Endothelial cell of umbilical vein (primary cell): ENCODE data around the gene NKX3-2. TPM values are rescaled to one million over a fixed set of nuclear protein-coding genes. Genes with fewer than 3 reads are reported as not detected.

Experiments used
- BruUV-seq: library from RNA; stranded (reverse); fragments of 400-500 nt; replicated peaks from 2 replicates; lab custom pipeline; 2021; lab: Mats Ljungman, UMichigan
- CTCF ChIA-PET: fragments of 300-600, 350-600 bp; sonication (Branson Sonifier 250); formaldehyde crosslinking; loops from one replicate; lab custom pipeline; 2021; ENCODE audit warnings: antibody characterized with exemption, inconsistent platforms; lab: Charles Lee
- POLR2A ChIA-PET: fragments of 300-600, 350-600 bp; sonication (Branson Sonifier 250); formaldehyde crosslinking; loops from one replicate; lab custom pipeline; 2021; ENCODE audit warnings: antibody characterized with exemption, inconsistent platforms; lab: Charles Lee
- DNase-seq: peaks from one replicate; pipeline ENCODE4 v3.0.0-alpha.2; 2011; ENCODE audit warnings: low read depth, low spot score
- FAIRE-seq: peaks from 2 replicates; lab custom pipeline; 2011; peaks lifted over from hg19 to GRCh38; lab: Jason Lieb, UNC
- H2AFZ ChIP-seq: 2 replicates; pipeline ENCODE4 v1.6.0; 2012; ENCODE audit warnings: low read depth, low read length, control low read depth, inconsistent platforms
- H3K27ac ChIP-seq: 2 replicates; pipeline ENCODE4 v1.5.1; 2011; ENCODE audit warnings: low read depth, mild to moderate bottlenecking, control low read depth, low read length, moderate library complexity; ENCODE audit not compliant: insufficient read depth
- H3K27me3 ChIP-seq, 2 experiments: 2 replicates each; pipeline versions ENCODE4 v1.6.0 to v1.6.1; 2011; ENCODE audit warnings: low read length in 2 of 2, mixed read lengths in 1 of 2; ENCODE audit not compliant: control insufficient read depth in 2 of 2, insufficient read depth in 2 of 2
- H3K36me3 ChIP-seq, 2 experiments: 2 replicates in 1 of 2; 3 replicates in 1 of 2; pipeline ENCODE4 v1.5.1; 2011; ENCODE audit warnings: low read length in 2 of 2, mild to moderate bottlenecking in 1 of 2, moderate library complexity in 1 of 2; ENCODE audit not compliant: control insufficient read depth in 2 of 2, insufficient read depth in 2 of 2; ENCODE audit errors: extremely low read depth in 1 of 2
- H3K4me1 ChIP-seq: 3 replicates; pipeline ENCODE4 v1.5.1; 2011; ENCODE audit warnings: mild to moderate bottlenecking, low read length; ENCODE audit not compliant: control insufficient read depth, insufficient read depth; ENCODE audit errors: extremely low read depth
- H3K4me2 ChIP-seq: 2 replicates; pipeline ENCODE4 v1.6.1; 2011; ENCODE audit warnings: low read length, control low read depth, mixed read lengths; ENCODE audit not compliant: insufficient read depth
- H3K4me3 ChIP-seq, 3 experiments: fragments of 200-600 bp in 1 of 3; sonication (generic), shearing (Covaris generic) in 1 of 3; replicated peaks in 1 of 3; 2 replicates each; pipeline ENCODE4 v1.5.1; 2011 to 2016; ENCODE audit warnings: control low read depth in 3 of 3, low read length in 3 of 3, mild to moderate bottlenecking in 2 of 3, inconsistent platforms in 1 of 3, low read depth in 1 of 3, moderate library complexity in 1 of 3; ENCODE audit not compliant: insufficient read depth in 1 of 3
- H3K79me2 ChIP-seq: 2 replicates; pipeline ENCODE4 v1.6.0; 2012; ENCODE audit warnings: low read length, inconsistent platforms; ENCODE audit not compliant: control insufficient read depth, insufficient read depth
- H3K9ac ChIP-seq: replicated peaks from 2 replicates; pipeline ENCODE3; 2011; ENCODE audit warnings: low read length, control low read depth; ENCODE audit not compliant: insufficient read depth; ENCODE audit errors: extremely low read depth
- H3K9me1 ChIP-seq: replicated peaks from 3 replicates; pipeline ENCODE4 v1.6.0; 2011; ENCODE audit warnings: mild to moderate bottlenecking, low read length; ENCODE audit not compliant: control insufficient read depth, insufficient read depth; ENCODE audit errors: extremely low read depth
- H3K9me3 ChIP-seq: replicated peaks from 2 replicates; pipeline ENCODE4 v1.5.1; 2012; ENCODE audit warnings: low read length, inconsistent platforms; ENCODE audit not compliant: control insufficient read depth, insufficient read depth
- H4K20me1 ChIP-seq: replicated peaks from 2 replicates; pipeline ENCODE3; 2011; ENCODE audit warnings: mild to moderate bottlenecking, low read length; ENCODE audit not compliant: control insufficient read depth, insufficient read depth; ENCODE audit errors: extremely low read depth
- CTCF ChIP-seq, 2 donors: IDR thresholded peaks; 1 replicate in 1 of 2; 2 replicates in 1 of 2; pipeline ENCODE4 v1.5.1; 2011; ENCODE audit warnings: low read length in 2 of 2, mild to moderate bottlenecking in 2 of 2, moderate library complexity in 2 of 2, control low read depth in 1 of 2, inconsistent platforms in 1 of 2, low read depth in 1 of 2; ENCODE audit not compliant: insufficient read depth in 1 of 2; ENCODE audit errors: extremely low read depth in 1 of 2
- EZH2 ChIP-seq: IDR thresholded peaks from 2 replicates; pipeline ENCODE4 v1.6.1; 2012; ENCODE audit warnings: borderline replicate concordance, low read depth, mild to moderate bottlenecking, moderate library complexity, low read length, inconsistent platforms; ENCODE audit not compliant: severe bottlenecking
- FOS ChIP-seq: IDR thresholded peaks from 2 replicates; pipeline ENCODE4 v1.6.1; 2011; ENCODE audit warnings: mild to moderate bottlenecking, low read length, moderate library complexity, borderline replicate concordance; ENCODE audit not compliant: insufficient read depth
- GATA2 ChIP-seq: IDR thresholded peaks from 2 replicates; pipeline ENCODE4 v1.7.0; 2011; ENCODE audit warnings: low read depth, mild to moderate bottlenecking, moderate library complexity, mixed read lengths, low read length; ENCODE audit not compliant: insufficient read length, insufficient read depth
- JUN ChIP-seq: IDR thresholded peaks from 2 replicates; pipeline ENCODE4 v1.6.1; 2011; ENCODE audit warnings: borderline replicate concordance, low read depth; ENCODE audit not compliant: insufficient read length, insufficient read depth
- MAX ChIP-seq: IDR thresholded peaks from 2 replicates; pipeline ENCODE4 v1.6.1; 2011; ENCODE audit not compliant: insufficient read depth, insufficient read length
- MYC ChIP-seq: IDR thresholded peaks from one replicate; pipeline ENCODE4 v1.6.1; 2011; ENCODE audit warnings: mild to moderate bottlenecking, low read depth, low read length
- POLR2A ChIP-seq: IDR thresholded peaks from 2 replicates; pipeline ENCODE4 v1.6.1; 2012; ENCODE audit warnings: low read depth, mild to moderate bottlenecking, control low read depth, low read length
- POLR2AphosphoS5 ChIP-seq: IDR thresholded peaks from 2 replicates; pipeline ENCODE4 v1.6.1; 2012; ENCODE audit warnings: low read depth, mild to moderate bottlenecking, control low read depth, low read length, moderate library complexity; ENCODE audit not compliant: insufficient read depth
- dilution Hi-C: fragments of 300-500 bp; cut with MboI; formaldehyde crosslinking; loops from one replicate; pipeline ENCODE4 v1.15.0; 2019; ENCODE audit warnings: low sequenced_read_pairs; ENCODE audit not compliant: extremely low pct_ligation_motif_present
- intact Hi-C: fragments of 100-400 bp; cut with micrococcal nuclease; formaldehyde crosslinking; loops from one replicate; pipeline ENCODE4 v1.10.0; 2022
- polyA plus RNA-seq, 4 experiments: library from polyadenylated mRNA; depleted of rRNA in 3 of 4; stranded (reverse) in 3 of 4; unstranded in 1 of 4; fragments of >200 nt; gene quantifications; 2 replicates each; pipeline versions ENCODE4 v1.2.1 to v1.2.3, GENCODE V29; 2011 to 2012; ENCODE audit warnings: missing spikeins in 1 of 4
- total RNA-seq: library from RNA; stranded (reverse); gene quantifications from 2 replicates; pipeline ENCODE4 v1.2.3, GENCODE V29; 2021

NKX3-2 gene
- total and polyA plus RNA-seq, 2 donors (not counting 3 experiments of a cell fraction or from before 2014, with no cell fraction given): not detected

- H2AFZ ChIP-seq: no peak overlapping the region
- DNase-seq: no peak
- no peak overlapping the region for H3K27ac ChIP-seq
- no peaks in the 10 kb centered on the region for H4K20me1 ChIP-seq
- H3K9me3 ChIP-seq: no peaks in the 10 kb centered on the region
- ChIA-PET POLR2A (no interaction called here), CTCF (interaction anchor here (1.1 to 1.6 kb wide), 4 partner anchors 9 to 690 kb away, joined by 3 to 6 read pairs (median 6); no protein-coding TSS in a partner anchor)
- dilution Hi-C loops: no loop called here
- H3K9ac ChIP-seq: no peak overlapping the region
- H3K4me3 ChIP-seq: no peak overlapping the region
- H3K4me2 ChIP-seq: no peak overlapping the region
- no peak for FAIRE-seq
- H3K27me3 ChIP-seq: peaks cover 80 to 94% of the 10 kb centered on the region in 2 experiments
- H3K79me2 ChIP-seq: no peaks in the 10 kb centered on the region
- BruUV-seq: no TSS peak
- TF ChIP-seq GATA2 (no peak), JUN (no peak), EZH2 (no peak), POLR2AphosphoS5 (no peak), POLR2A (no peak), FOS (no peak), MAX (no peak), MYC (no peak), CTCF (IDR thresholded peaks at IDR 0.05; ENCODE audit: extremely low read depth in 1 of 2, insufficient read depth in 1 of 2, low read depth in 1 of 2, low read length in 2 of 2) (no peak)
- peaks cover 4% of the 10 kb centered on the region for H3K4me1 ChIP-seq
- no peaks in the 10 kb centered on the region for H3K9me1 ChIP-seq
- H3K36me3 ChIP-seq: no peaks in the 10 kb centered on the region
- intact Hi-C loops: no loop called here
Measured at GRCh38 chr4:13543032-13543838, 1.1 kb downstream of the NKX3-2 start.
